Transverse colon (tissue), 4 donors: ENCODE results near the gene BTN3A1.

ENCODE experiments used
- EP300 ChIP-seq: sonication (generic); formaldehyde crosslinking; IDR thresholded peaks from one replicate; pipeline ENCODE4 v1.6.1; 2017; ENCODE audit warnings: antibody characterized with exemption, low read depth
- POLR2A ChIP-seq: fragments of 450-650 bp; IDR thresholded peaks from one replicate; pipeline ENCODE4 v1.6.1; 2016; ENCODE audit warnings: antibody characterized with exemption, mild to moderate bottlenecking, moderate library complexity
- POLR2AphosphoS5 ChIP-seq, 3 donors: sonication (generic); formaldehyde crosslinking; IDR thresholded peaks; one replicate each; pipeline ENCODE4 v1.6.1; 2016; ENCODE audit warnings: antibody characterized with exemption in 3 of 3
- TF ChIP-seq, protein P1 (sequence below), 5 experiments: fragments of 200-600 bp in 3 of 5; fragments of 450-650 bp in 2 of 5; sonication (generic) in 3 of 5; IDR thresholded peaks; 1 replicate in 2 of 5; 2 replicates in 3 of 5; pipeline ENCODE4 v1.5.1; 2016 to 2017; ENCODE audit warnings: antibody characterized with exemption in 5 of 5, inconsistent platforms in 3 of 5, mild to moderate bottlenecking in 2 of 5, moderate library complexity in 1 of 5

GRCh38 chr6:26440977-26441358 lies 38.9 kb downstream of the BTN3A1 start:
- TF ChIP-seq, protein P1, sequence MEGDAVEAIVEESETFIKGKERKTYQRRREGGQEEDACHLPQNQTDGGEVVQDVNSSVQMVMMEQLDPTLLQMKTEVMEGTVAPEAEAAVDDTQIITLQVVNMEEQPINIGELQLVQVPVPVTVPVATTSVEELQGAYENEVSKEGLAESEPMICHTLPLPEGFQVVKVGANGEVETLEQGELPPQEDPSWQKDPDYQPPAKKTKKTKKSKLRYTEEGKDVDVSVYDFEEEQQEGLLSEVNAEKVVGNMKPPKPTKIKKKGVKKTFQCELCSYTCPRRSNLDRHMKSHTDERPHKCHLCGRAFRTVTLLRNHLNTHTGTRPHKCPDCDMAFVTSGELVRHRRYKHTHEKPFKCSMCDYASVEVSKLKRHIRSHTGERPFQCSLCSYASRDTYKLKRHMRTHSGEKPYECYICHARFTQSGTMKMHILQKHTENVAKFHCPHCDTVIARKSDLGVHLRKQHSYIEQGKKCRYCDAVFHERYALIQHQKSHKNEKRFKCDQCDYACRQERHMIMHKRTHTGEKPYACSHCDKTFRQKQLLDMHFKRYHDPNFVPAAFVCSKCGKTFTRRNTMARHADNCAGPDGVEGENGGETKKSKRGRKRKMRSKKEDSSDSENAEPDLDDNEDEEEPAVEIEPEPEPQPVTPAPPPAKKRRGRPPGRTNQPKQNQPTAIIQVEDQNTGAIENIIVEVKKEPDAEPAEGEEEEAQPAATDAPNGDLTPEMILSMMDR (IDR thresholded peaks at IDR 0.05), result no peak
- TF ChIP-seq EP300 (no peak), POLR2A (no peak), POLR2AphosphoS5 (IDR thresholded peaks at IDR 0.05) (no peak)
